Activated CD4-positive, alpha-beta memory T cell treated with anti-CD3 and anti-CD28 coated beads for 36 hours (primary cell): ENCODE measurements around the gene COX6A2. TPM values are rescaled to one million over a fixed set of nuclear protein-coding genes. Genes with fewer than 3 reads are reported as not detected.
A peak's percentile ranks its signal among the peaks of the same experiment; 100 is the strongest.
"Not testable (repeated sequence)": the region's sequence is repeated elsewhere in the genome, so short reads cannot be mapped to it uniquely, and the experiment has no call there.

Experiments used
- CTCF ChIA-PET: fragments of 350-600 bp; sonication (Branson Sonifier 250); formaldehyde crosslinking; loops from one replicate; lab custom pipeline; 2021; ENCODE audit warnings: antibody characterized with exemption, inconsistent platforms; lab: Charles Lee
- POLR2A ChIA-PET: fragments of 350-600 bp; sonication (Branson Sonifier 250); formaldehyde crosslinking; loops from one replicate; lab custom pipeline; 2021; ENCODE audit warnings: antibody characterized with exemption; lab: Charles Lee
- DNase-seq: peaks from one replicate; pipeline ENCODE4 v3.0.0-alpha.2; 2020
- H3K27ac Mint-ChIP-seq: one replicate; pipeline ENCODE4 v1.8.0; 2021; ENCODE audit warnings: mixed read lengths
- H3K27me3 Mint-ChIP-seq: one replicate; pipeline ENCODE4 v1.8.0; 2021; ENCODE audit warnings: mixed read lengths
- H3K36me3 Mint-ChIP-seq: one replicate; pipeline ENCODE4 v1.8.0; 2021; ENCODE audit warnings: mixed read lengths
- H3K4me1 Mint-ChIP-seq: one replicate; pipeline ENCODE4 v1.8.0; 2021; ENCODE audit warnings: low read depth, mixed read lengths
- H3K4me3 Mint-ChIP-seq: one replicate; pipeline ENCODE4 v1.8.0; 2021; ENCODE audit warnings: mild to moderate bottlenecking, mixed read lengths
- H3K9me3 Mint-ChIP-seq: one replicate; pipeline ENCODE4 v1.8.0; 2021; ENCODE audit warnings: mixed read lengths
- intact Hi-C: fragments of 100-400 bp; cut with micrococcal nuclease; formaldehyde crosslinking; loops from one replicate; pipeline ENCODE4 v1.15.1; 2023
- total RNA-seq, 2 experiments: library from RNA; stranded (reverse); gene quantifications; one replicate each; pipeline ENCODE4 v1.2.3, GENCODE V29; 2021

The COX6A2 gene
- total RNA-seq, 2 experiments from 2014 or later, result not detected

GRCh38 chr16:31451201-31451600 lies 23.0 kb upstream of the COX6A2 start:
- no peak for DNase-seq
- Mint-ChIP-seq H3K27ac (no peak overlapping the region), H3K4me1 (peaks cover 25% of the 10 kb centered on the region), H3K9me3 (no peaks in the 10 kb centered on the region), H3K4me3 (no peak overlapping the region), H3K36me3 (peaks cover 2% of the 10 kb centered on the region), H3K27me3 (no peaks in the 10 kb centered on the region)
- CTCF ChIA-PET, result interaction anchor here (1.8 to 3.2 kb wide), 2 partner anchors 8 to 9 kb away, joined by 8 to 16 read pairs; partner anchors contain the start of gene ZNF843
- POLR2A ChIA-PET, result no interaction called here
- intact Hi-C loops, result no loop called here

DNA sequence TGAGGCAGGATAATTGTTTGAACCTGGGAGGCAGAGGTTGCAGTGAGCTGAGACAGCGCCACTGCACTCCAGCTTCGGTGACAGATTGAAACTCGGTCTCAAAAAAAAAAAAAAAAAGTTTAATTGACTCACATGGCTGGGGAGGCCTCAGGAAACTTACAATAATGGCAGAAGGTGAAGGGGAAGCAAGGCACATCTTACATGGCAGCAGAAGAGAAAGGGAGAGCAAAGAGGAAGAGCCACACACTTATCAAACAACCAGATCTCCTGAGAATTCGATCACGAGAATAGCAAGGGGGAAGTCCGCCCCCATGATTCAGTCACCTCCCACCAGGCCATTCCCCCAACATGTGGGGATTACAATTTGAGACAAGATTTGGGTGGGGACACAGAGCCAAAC lies 17.8 kb upstream of the COX6A2 start:
- CTCF ChIA-PET, result interaction anchor here (0.6 kb wide), 1 partner anchor 14 kb away, joined by 3 read pairs; no protein-coding TSS in a partner anchor

GRCh38 chr16:31441956-31442355 lies 13.8 kb upstream of the COX6A2 start:
- POLR2A ChIA-PET, result interaction anchor here (1.3 to 1.5 kb wide), 2 partner anchors 14 to 245 kb away, joined by 4 to 6 read pairs; no protein-coding TSS in a partner anchor

More for the DNA sequence above, 17.8 kb upstream of the COX6A2 start:
- H3K4me3 Mint-ChIP-seq, DNase-seq, H3K27me3 Mint-ChIP-seq, POLR2A ChIA-PET, H3K27ac Mint-ChIP-seq, H3K36me3 Mint-ChIP-seq, H3K4me1 Mint-ChIP-seq, H3K9me3 Mint-ChIP-seq: not testable (repeated sequence)
- intact Hi-C loops, result loop anchor here (10.0 kb wide), 1 partner anchor 461 kb away; the partner anchor contains the start of gene HSD3B7

GRCh38 chr16:31440516-31441184 lies 12.5 kb upstream of the COX6A2 start:
- H3K9me3 Mint-ChIP-seq, result no peaks in the 10 kb centered on the region
- no peak overlapping the region for H3K4me3 Mint-ChIP-seq
- intact Hi-C loops, result loop anchor here (5.0 to 10.0 kb wide), 3 partner anchors 53 to 456 kb away; partner anchors contain the start of genes HSD3B7 and PYCARD
- no peaks in the 10 kb centered on the region for H3K36me3 Mint-ChIP-seq
- no peaks in the 10 kb centered on the region for H3K27me3 Mint-ChIP-seq
- ChIA-PET POLR2A (interaction anchor here (0.7 to 1.4 kb wide), 2 partner anchors 252 to 261 kb away, joined by 3 read pairs; partner anchors contain the start of gene FUS), CTCF (interaction anchor here (0.7 to 1.2 kb wide), 6 partner anchors 19 to 499 kb away, joined by 3 read pairs; partner anchors contain the start of gene HSD3B7)
- no peak for DNase-seq
- H3K4me1 Mint-ChIP-seq, result peaks cover 17% of the 10 kb centered on the region
- no peak overlapping the region for H3K27ac Mint-ChIP-seq

More at GRCh38 chr16:31441956-31442355, 13.8 kb upstream of the COX6A2 start:
- Mint-ChIP-seq H3K4me3 (peak overlapping the region; percentile 70), H3K4me1 (peaks cover 17% of the 10 kb centered on the region), H3K27me3 (no peaks in the 10 kb centered on the region), H3K36me3 (no peaks in the 10 kb centered on the region), H3K27ac (no peak overlapping the region), H3K9me3 (no peaks in the 10 kb centered on the region)
- intact Hi-C loops, result loop anchor here (5.0 to 10.0 kb wide), 3 partner anchors 55 to 457 kb away; partner anchors contain the start of genes HSD3B7 and PYCARD
- CTCF ChIA-PET, result interaction anchor here (0.7 to 2.8 kb wide), 17 partner anchors 10 to 459 kb away, joined by 3 to 20 read pairs (median 9); partner anchors contain the start of genes HSD3B7 and PYCARD
- DNase-seq, result no peak

DNA sequence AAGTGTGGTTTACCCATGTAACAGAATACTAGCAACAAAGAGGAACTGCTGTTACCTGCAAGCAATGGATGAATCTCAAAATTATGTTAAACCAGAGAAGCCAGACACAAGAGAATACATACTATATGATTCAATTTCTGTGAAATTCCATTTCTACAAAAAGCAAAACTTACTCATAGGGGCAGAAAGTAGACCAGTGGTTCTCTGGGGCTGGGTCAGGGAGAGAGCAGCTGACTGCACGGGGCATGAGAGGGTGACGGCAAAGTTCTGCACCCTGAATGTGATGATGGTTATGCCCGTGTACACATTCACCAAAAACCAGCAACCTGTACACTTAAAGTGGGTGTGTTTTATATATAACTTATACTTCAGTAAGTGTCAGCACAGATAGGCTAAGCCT lies 11.4 kb upstream of the COX6A2 start:
- Mint-ChIP-seq H3K27me3 (no peaks in the 10 kb centered on the region), H3K4me3 (no peak overlapping the region), H3K4me1 (peaks cover 17% of the 10 kb centered on the region), H3K9me3 (no peaks in the 10 kb centered on the region), H3K27ac (no peak overlapping the region), H3K36me3 (no peaks in the 10 kb centered on the region)
- CTCF ChIA-PET, result no interaction called here
- DNase-seq, result peak; percentile 37
- intact Hi-C loops, result no loop called here
- POLR2A ChIA-PET, result interaction anchor here (1.4 kb wide), 1 partner anchor 260 kb away, joined by 3 read pairs; the partner anchor contains the start of gene FUS

- H3K36me3 Mint-ChIP-seq, H3K4me3 Mint-ChIP-seq, H3K9me3 Mint-ChIP-seq, H3K27me3 Mint-ChIP-seq, DNase-seq, CTCF ChIA-PET, H3K27ac Mint-ChIP-seq, intact Hi-C loops, POLR2A ChIA-PET: not testable (repeated sequence)
- H3K4me1 Mint-ChIP-seq, result peaks cover 17% of the 10 kb centered on the region
Measured at GRCh38 chr16:31439023-31439422, 10.9 kb upstream of the COX6A2 start.

GRCh38 chr16:31438414-31438813 lies 10.3 kb upstream of the COX6A2 start:
- intact Hi-C loops, result no loop called here
- no peak for DNase-seq
- POLR2A ChIA-PET, result no interaction called here
- Mint-ChIP-seq H3K4me1 (peaks cover 17% of the 10 kb centered on the region), H3K27me3 (no peaks in the 10 kb centered on the region), H3K27ac (no peak overlapping the region), H3K9me3 (no peaks in the 10 kb centered on the region), H3K36me3 (no peaks in the 10 kb centered on the region), H3K4me3 (no peak overlapping the region)
- CTCF ChIA-PET, result no interaction called here

GRCh38 chr16:31436221-31437045 lies 8.3 kb upstream of the COX6A2 start:
- H3K27ac Mint-ChIP-seq, result no peak overlapping the region
- H3K9me3 Mint-ChIP-seq, result no peaks in the 10 kb centered on the region
- H3K4me1 Mint-ChIP-seq, result peaks cover 12% of the 10 kb centered on the region
- DNase-seq, result no peak
- ChIA-PET POLR2A (no interaction called here), CTCF (no interaction called here)
- H3K4me3 Mint-ChIP-seq, result no peak overlapping the region
- no peaks in the 10 kb centered on the region for H3K36me3 Mint-ChIP-seq
- intact Hi-C loops, result no loop called here
- H3K27me3 Mint-ChIP-seq, result no peaks in the 10 kb centered on the region

GRCh38 chr16:31435341-31436220 lies 7.4 kb upstream of the COX6A2 start:
- peaks cover 16% of the 10 kb centered on the region for H3K4me1 Mint-ChIP-seq
- no peak overlapping the region for H3K4me3 Mint-ChIP-seq
- no peak for DNase-seq
- ChIA-PET CTCF (no interaction called here), POLR2A (no interaction called here)
- no peaks in the 10 kb centered on the region for H3K36me3 Mint-ChIP-seq
- H3K9me3 Mint-ChIP-seq, result no peaks in the 10 kb centered on the region
- H3K27me3 Mint-ChIP-seq, result no peaks in the 10 kb centered on the region
- no peak overlapping the region for H3K27ac Mint-ChIP-seq
- intact Hi-C loops, result no loop called here

DNA sequence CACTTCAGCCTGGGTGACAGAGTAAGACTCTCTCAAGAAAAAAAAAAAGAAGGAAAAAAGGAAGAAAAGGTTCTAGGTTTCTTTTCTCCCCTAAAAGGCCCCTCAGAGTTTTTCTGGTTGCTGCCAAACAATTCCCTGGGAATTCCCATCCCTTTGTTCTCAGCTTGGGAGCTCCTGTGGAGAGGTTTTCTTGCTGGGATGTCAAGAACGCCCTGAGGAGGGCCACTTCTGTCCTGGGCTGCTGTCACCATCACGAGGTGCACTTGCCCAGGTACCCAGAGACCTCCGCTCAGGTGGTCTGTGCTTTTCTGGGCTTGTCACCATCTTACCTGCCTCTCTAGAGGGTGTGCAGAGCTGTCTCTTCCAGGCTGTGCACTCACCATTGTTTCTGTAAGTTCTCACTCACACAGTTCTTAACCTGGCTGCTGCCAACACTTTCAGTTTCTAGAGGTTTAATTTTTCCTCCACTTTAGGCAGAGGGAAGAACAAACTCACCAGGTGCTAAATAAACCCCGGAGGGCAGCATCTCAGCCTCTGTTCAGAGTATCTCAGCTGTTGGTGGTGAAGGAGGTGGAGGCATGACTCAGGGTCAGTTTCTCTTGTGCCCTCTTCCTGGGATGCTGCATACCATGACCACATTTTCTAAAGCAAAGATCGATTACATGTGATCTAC lies 2.4 kb upstream of the COX6A2 start:
- Mint-ChIP-seq H3K9me3 (no peaks in the 10 kb centered on the region), H3K27ac (peak overlapping the region; percentile 13), H3K4me1 (peaks cover 5% of the 10 kb centered on the region), H3K4me3 (no peak overlapping the region), H3K27me3 (peaks cover 4% of the 10 kb centered on the region), H3K36me3 (peaks cover 4% of the 10 kb centered on the region)
- CTCF ChIA-PET, result interaction anchor here (0.6 to 2.2 kb wide), 4 partner anchors 12 to 438 kb away, joined by 3 to 11 read pairs (median 3); partner anchors contain the start of gene ZNF843
- intact Hi-C loops, result no loop called here
- POLR2A ChIA-PET, result interaction anchor here (1.5 kb wide), 1 partner anchor 12 kb away, joined by 6 read pairs; the partner anchor contains the start of gene ZNF843
- DNase-seq, result no peak
